Omental fat pad (tissue), 4 donors: ENCODE results near the gene HMGA1. TPM values are rescaled to one million over a fixed set of nuclear protein-coding genes. Genes with fewer than 3 reads are reported as not detected.

Experiments used
- ATAC-seq: fragments of 150-250 bp; one replicate; pipeline ENCODE4 v1.9.1; 2016; ENCODE audit warnings: mild to moderate bottlenecking, moderate library complexity; ENCODE audit not compliant: low FRiP score
- DNase-seq: peaks from one replicate; pipeline ENCODE4 v3.0.0-alpha.2; 2019; ENCODE audit warnings: low spot score
- CTCF ChIP-seq, 3 donors: fragments of 450-650 bp; IDR thresholded peaks; one replicate each; pipeline ENCODE4 v1.5.1; 2016 to 2017; ENCODE audit warnings: antibody characterized with exemption in 3 of 3, mild to moderate bottlenecking in 3 of 3, moderate library complexity in 2 of 3
- total RNA-seq, 4 donors: library from RNA; depleted of rRNA; stranded (reverse); fragments of >200 nt; gene quantifications; one replicate each; pipeline ENCODE4 v1.1.0, GENCODE V29; 2016

HMGA1 gene
- total RNA-seq, 4 donors from 2014 or later: 15.6 to 80.7 (median 31.3) TPM

DNA sequence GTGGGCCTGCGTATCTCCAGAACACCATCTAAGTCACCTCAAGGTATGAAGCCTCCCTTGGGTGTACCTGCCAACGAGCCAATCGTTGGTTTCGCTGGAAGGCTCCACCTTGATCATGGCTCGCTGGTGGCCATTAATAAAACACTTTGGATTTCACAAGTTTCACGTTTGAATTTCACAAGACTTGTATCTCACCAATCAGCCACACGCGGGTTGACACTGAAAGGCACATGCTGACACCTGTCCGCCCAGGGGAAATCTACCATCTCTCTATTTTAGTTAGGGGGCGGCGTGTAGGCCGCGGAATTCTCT is 586 bp upstream of the HMGA1 start:
- TF ChIP-seq CTCF (IDR thresholded peaks at IDR 0.05): no peak
- ATAC-seq (peak; percentile 10), DNase-seq (no peak)

GRCh38 chr6:34237316-34237721 is 646 bp downstream of the HMGA1 start:
- TF ChIP-seq CTCF (IDR thresholded peaks at IDR 0.05): no peak
- DNase-seq (no peak), ATAC-seq (no peak)

GRCh38 chr6:34237722-34238584 is 1.3 kb downstream of the HMGA1 start:
- ATAC-seq (no peak), DNase-seq (no peak)

DNA sequence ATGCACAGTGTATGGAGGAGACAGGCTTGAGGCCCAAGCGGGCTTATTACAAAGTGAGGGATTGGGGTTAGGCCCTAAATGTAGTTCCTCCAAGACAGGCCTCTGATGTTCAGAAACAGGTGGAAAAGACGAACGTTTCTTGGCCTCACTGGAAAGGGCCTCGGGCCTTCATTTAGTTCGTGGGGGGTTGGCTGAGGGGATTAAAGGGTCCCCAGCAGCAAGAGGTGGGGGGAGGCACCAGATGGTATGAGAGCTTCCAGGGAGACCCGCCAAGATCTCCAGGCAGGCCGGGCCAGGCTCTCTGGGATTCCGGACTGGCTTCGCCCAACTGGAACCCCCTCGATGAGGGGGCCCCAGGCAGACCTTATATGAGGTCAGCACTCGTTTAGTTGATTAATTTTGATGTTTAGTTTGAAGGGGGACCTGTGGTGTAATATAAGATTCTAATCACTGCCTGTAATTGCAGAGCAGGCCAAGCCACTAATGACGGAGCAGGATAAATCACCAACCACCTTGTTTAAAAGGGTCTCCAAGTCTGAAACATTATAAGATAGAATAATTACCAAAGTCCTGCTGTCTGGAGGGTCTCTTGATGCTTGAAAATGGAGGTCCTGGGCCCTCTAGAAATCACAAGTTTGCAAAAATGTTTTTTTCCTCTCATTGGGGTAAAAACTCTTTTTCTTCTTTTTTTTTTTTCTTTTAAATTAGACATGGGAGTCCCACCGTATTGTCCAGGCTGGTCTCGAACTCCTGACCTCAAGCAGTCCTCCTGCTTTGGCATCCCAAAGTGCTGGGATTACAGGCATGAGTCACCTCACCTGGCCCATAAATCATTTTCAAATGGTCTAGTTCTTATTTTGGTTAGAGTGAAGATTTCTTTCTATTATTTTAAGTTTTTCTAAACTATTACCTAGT is 2.2 kb downstream of the HMGA1 start:
- DNase-seq (no peak), ATAC-seq (no peak)
- no peak for TF ChIP-seq CTCF (IDR thresholded peaks at IDR 0.05)

More at GRCh38 chr6:34237722-34238584, 1.3 kb downstream of the HMGA1 start:
- TF ChIP-seq CTCF (IDR thresholded peaks at IDR 0.05): no peak

GRCh38 chr6:34239500-34239825 is 2.8 kb downstream of the HMGA1 start:
- TF ChIP-seq CTCF (IDR thresholded peaks at IDR 0.05): no peak
- DNase-seq: no peak
- ATAC-seq: no peak

GRCh38 chr6:34239893-34240292 is 3.2 kb downstream of the HMGA1 start:
- TF ChIP-seq CTCF (IDR thresholded peaks at IDR 0.05): no peak
- ATAC-seq: no peak
- DNase-seq: no peak
